Stimulated activated naive CD8-positive, alpha-beta T cell treated with anti-CD3 and anti-CD28 coated beads, Interleukin-15, amount 100 ng/mL, for 72 hours (primary cell): ENCODE measurements around the gene CCDC50.

Experiments
- ATAC-seq: fragments of 150-1000 bp; cut with Tn5 transposase; 2 replicates; pipeline ENCODE4 v1.10.0; 2021; ENCODE audit warnings: mild to moderate bottlenecking, moderate library complexity
- DNase-seq, 2 donors: peaks; one replicate each; pipeline ENCODE4 v3.0.0; 2021 to 2022
- H3K27ac Mint-ChIP-seq, 2 donors: one replicate each; pipeline ENCODE4 v1.8.0; 2022; ENCODE audit warnings: mild to moderate bottlenecking in 2 of 2, mixed read lengths in 2 of 2, moderate library complexity in 2 of 2
- H3K27me3 Mint-ChIP-seq: one replicate; pipeline ENCODE4 v1.8.0; 2022; ENCODE audit warnings: mixed read lengths
- H3K4me1 Mint-ChIP-seq: one replicate; pipeline ENCODE4 v1.8.0; 2022; ENCODE audit warnings: mild to moderate bottlenecking, mixed read lengths
- H3K4me3 Mint-ChIP-seq, 2 donors: one replicate each; pipeline ENCODE4 v1.8.0; 2022; ENCODE audit warnings: mild to moderate bottlenecking in 2 of 2, mixed read lengths in 2 of 2, moderate library complexity in 1 of 2
- H3K9me3 Mint-ChIP-seq, 2 donors: one replicate each; pipeline ENCODE4 v1.8.0; 2022; ENCODE audit warnings: mixed read lengths in 2 of 2

CCDC50 gene

GRCh38 chr3:191438150-191438814 is 109.1 kb downstream of the CCDC50 start:
- Mint-ChIP-seq H3K27ac (no peak overlapping the region), H3K9me3 (peaks cover 7 to 16% of the 10 kb centered on the region in 2 donors), H3K27me3 (no peaks in the 10 kb centered on the region), H3K4me3 (no peak overlapping the region), H3K4me1 (no peaks in the 10 kb centered on the region)
- DNase-seq, result no peak
- ATAC-seq, result no peak

DNA sequence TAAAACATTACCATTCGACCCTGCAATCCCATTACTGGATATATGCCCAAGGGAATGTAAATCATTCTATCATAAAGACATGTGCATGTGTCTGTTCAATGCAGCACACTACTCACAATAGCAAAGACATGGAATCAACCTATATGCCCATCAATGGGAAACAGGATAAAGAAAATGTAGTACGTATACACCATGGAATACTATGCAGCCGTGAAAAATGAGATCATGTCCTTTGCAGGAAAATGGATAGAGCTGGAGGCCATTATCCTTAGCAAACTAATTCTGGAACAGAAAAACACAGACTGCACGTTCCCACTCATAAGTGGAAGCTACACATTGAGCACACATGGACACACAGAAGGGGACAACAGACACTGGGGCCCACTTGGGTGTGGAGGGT is 111.3 kb downstream of the CCDC50 start:
- H3K9me3 Mint-ChIP-seq, result peaks cover 7 to 16% of the 10 kb centered on the region in 2 donors
- no peak overlapping the region for H3K27ac Mint-ChIP-seq
- H3K4me1 Mint-ChIP-seq, result no peaks in the 10 kb centered on the region
- no peaks in the 10 kb centered on the region for H3K27me3 Mint-ChIP-seq
- DNase-seq, result no peak
- ATAC-seq, result no peak
- H3K4me3 Mint-ChIP-seq, result no peak overlapping the region

DNA sequence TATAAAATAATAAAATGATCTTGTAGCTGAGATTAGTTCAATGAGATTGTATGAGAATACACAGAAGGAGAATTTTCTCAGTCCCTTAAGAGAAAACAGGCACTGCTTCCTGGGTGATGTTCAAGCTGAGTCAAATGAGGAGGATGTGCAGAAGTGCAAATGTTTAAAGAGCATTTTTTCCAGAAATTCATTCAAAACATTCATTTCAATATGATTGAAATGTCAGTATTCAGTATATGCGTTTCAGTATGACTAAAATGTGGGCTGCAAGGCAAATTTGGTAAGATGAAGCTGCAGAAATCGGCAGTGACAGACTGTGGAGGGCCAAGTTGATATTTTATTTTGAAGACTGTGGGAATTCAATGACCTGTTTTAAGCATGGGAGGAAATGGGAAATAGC is 112.5 kb downstream of the CCDC50 start:
- DNase-seq (no peak), ATAC-seq (no peak)
- Mint-ChIP-seq H3K27ac (no peak overlapping the region), H3K9me3 (peaks cover 7 to 21% of the 10 kb centered on the region in 2 donors), H3K4me3 (no peak overlapping the region), H3K4me1 (no peaks in the 10 kb centered on the region), H3K27me3 (no peaks in the 10 kb centered on the region)

GRCh38 chr3:191444569-191444968 is 115.4 kb downstream of the CCDC50 start:
- Mint-ChIP-seq H3K4me3 (no peak overlapping the region), H3K27ac (no peak overlapping the region), H3K9me3 (peaks cover 15 to 27% of the 10 kb centered on the region in 2 donors), H3K4me1 (no peaks in the 10 kb centered on the region), H3K27me3 (no peaks in the 10 kb centered on the region)
- ATAC-seq (no peak), DNase-seq (no peak)
